Measurements from ENCODE around the gene GABRG3.

GRCh38 chr15:27082526-27082925 lies 111.5 kb downstream of the GABRG3 start:
- TF ChIP-seq CTCF (IDR thresholded peaks at IDR 0.05; ENCODE audit: insufficient read depth, low read depth, low read length) (no peak), EZH2 (IDR thresholded peaks at IDR 0.05; ENCODE audit: insufficient read depth, low read length) (no peak)

All from astrocyte (in vitro differentiated cells and primary cell).